A673 (cell line): Measurements from ENCODE around the gene ADAMTS10. TPM values are rescaled to one million over a fixed set of nuclear protein-coding genes. Genes with fewer than 3 reads are reported as not detected.

ENCODE experiments used
- BruUV-seq: library from RNA; stranded (reverse); fragments of 400-500 nt; replicated peaks from 2 replicates; lab custom pipeline; 2021; lab: Mats Ljungman, UMichigan
- CTCF ChIA-PET: fragments of 300-600 bp; sonication (Branson Sonifier 250); formaldehyde crosslinking; loops from one replicate; lab custom pipeline; 2022; ENCODE audit warnings: antibody characterized with exemption; lab: Charles Lee
- POLR2A ChIA-PET: fragments of 300-600 bp; sonication (Branson Sonifier 250); formaldehyde crosslinking; loops from one replicate; lab custom pipeline; 2022; ENCODE audit warnings: antibody characterized with exemption; ENCODE audit not compliant: low non-redundant PET; lab: Charles Lee
- DNase-seq: peaks from one replicate; pipeline ENCODE4 v3.0.0-alpha.2; 2015; ENCODE audit warnings: low spot score
- H3K27ac ChIP-seq: fragments of 200-600 bp; sonication (generic); 2 replicates; pipeline ENCODE4 v1.5.1; 2016; ENCODE audit warnings: mixed run types, low read depth, mild to moderate bottlenecking, mixed read lengths, antibody characterized with exemption, low read length; ENCODE audit not compliant: poor library complexity, severe bottlenecking
- H3K27me3 ChIP-seq: fragments of 200-600 bp; sonication (generic); replicated peaks from 2 replicates; pipeline ENCODE4 v1.6.1; 2017; ENCODE audit warnings: mixed run types, low read depth, mild to moderate bottlenecking, mixed read lengths, antibody characterized with exemption, low read length; ENCODE audit not compliant: insufficient read depth, poor library complexity
- H3K36me3 ChIP-seq: fragments of 200-600 bp; sonication (generic); 2 replicates; pipeline ENCODE4 v1.6.1; 2016; ENCODE audit warnings: mixed run types, mild to moderate bottlenecking, mixed read lengths, antibody characterized with exemption, low read length; ENCODE audit not compliant: insufficient read depth, poor library complexity, severe bottlenecking
- H3K4me1 ChIP-seq: fragments of 200-600 bp; sonication (generic); 2 replicates; pipeline ENCODE4 v1.6.1; 2017; ENCODE audit warnings: mixed run types, mild to moderate bottlenecking, mixed read lengths, antibody characterized with exemption, low read length; ENCODE audit not compliant: insufficient read depth, poor library complexity, severe bottlenecking
- H3K4me3 ChIP-seq: fragments of 200-600 bp; sonication (generic); 2 replicates; pipeline ENCODE4 v1.5.1; 2016; ENCODE audit warnings: low read depth, mixed run types, mild to moderate bottlenecking, mixed read lengths, low read length; ENCODE audit not compliant: poor library complexity, severe bottlenecking
- H3K9me3 ChIP-seq: fragments of 200-600 bp; sonication (generic); 2 replicates; pipeline ENCODE4 v1.6.1; 2016; ENCODE audit warnings: mixed run types, low read depth, mild to moderate bottlenecking, mixed read lengths, antibody characterized with exemption, low read length; ENCODE audit not compliant: poor library complexity, severe bottlenecking
- EZH2 ChIP-seq: fragments of 200-600 bp; sonication (generic); IDR thresholded peaks from 2 replicates; pipeline ENCODE4 v1.6.1; 2017; ENCODE audit warnings: borderline replicate concordance, low read depth, mild to moderate bottlenecking, mixed read lengths, antibody characterized with exemption, low read length; ENCODE audit not compliant: poor library complexity, severe bottlenecking
- intact Hi-C: fragments of 100-400 bp; cut with micrococcal nuclease; formaldehyde crosslinking; loops from one replicate; pipeline ENCODE4 v1.10.0; 2022; ENCODE audit not compliant: unreplicated experiment
- total RNA-seq: library from RNA; stranded (reverse); gene quantifications from 2 replicates; pipeline ENCODE4 v1.2.3, GENCODE V29; 2021
- TF ChIP-seq, protein P1 (sequence below): fragments of 300-800, 200-600 bp; sonication (generic); conservative IDR thresholded peaks from 2 replicates; pipeline ENCODE4 v1.5.1; 2017; ENCODE audit warnings: low read depth, mild to moderate bottlenecking, antibody characterized with exemption, low read length, moderate library complexity, mixed read lengths

ADAMTS10 gene
- total RNA-seq, 1 experiment from 2014 or later: 29.5 TPM

DNA sequence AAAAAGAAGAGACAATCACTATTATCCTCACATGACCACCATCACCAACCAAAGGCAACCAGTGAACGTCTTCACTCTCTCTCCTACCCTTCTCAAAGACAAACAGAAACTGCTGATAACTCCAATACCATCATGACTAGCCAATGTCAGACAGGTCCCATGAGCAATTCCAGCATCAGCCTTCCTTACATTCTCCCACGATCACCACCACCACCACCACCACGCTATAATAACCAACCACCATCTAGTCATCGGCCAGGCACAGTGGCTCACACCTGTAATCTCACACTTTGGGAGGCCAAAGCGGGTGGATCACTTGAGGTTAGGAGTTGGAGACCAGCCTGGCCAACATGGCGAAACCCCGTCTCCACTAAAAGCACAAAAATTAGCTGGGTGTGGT lies 37.2 kb downstream of the ADAMTS10 start:
- intact Hi-C loops: no loop called here

DNA sequence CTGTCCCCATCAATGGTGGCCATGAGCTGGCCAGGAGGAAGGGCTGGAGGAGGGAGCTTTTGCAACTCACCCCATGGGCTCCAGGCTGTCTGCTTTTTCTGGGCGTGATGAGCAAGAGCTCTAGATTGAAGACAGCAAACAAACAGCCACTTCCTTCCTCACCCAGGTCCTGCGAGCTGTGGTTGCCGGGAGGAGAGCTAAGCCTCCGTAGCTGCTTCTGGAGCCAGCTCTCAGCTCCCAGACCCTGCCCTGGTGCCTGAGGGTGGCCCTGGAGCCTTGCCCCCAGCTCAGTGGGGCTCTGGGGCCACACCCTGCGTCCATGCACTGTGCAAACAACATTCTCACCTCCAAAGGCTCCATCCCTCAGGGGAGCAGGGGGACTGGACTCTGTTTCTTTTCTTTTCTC lies 39.5 kb downstream of the ADAMTS10 start:
- Histone ChIP-seq H3K27ac (no peak overlapping the region), H3K4me1 (peaks cover 8% of the 10 kb centered on the region), H3K27me3 (no peaks in the 10 kb centered on the region), H3K36me3 (no peaks in the 10 kb centered on the region), H3K9me3 (no peaks in the 10 kb centered on the region), H3K4me3 (no peak overlapping the region)
- CTCF ChIA-PET: interaction anchor here (1.5 kb wide), 1 partner anchor 10 kb away, joined by 3 read pairs; no protein-coding TSS in a partner anchor
- intact Hi-C loops: no loop called here
- DNase-seq: no peak
- POLR2A ChIA-PET: no interaction called here
- TF ChIP-seq, protein P1, sequence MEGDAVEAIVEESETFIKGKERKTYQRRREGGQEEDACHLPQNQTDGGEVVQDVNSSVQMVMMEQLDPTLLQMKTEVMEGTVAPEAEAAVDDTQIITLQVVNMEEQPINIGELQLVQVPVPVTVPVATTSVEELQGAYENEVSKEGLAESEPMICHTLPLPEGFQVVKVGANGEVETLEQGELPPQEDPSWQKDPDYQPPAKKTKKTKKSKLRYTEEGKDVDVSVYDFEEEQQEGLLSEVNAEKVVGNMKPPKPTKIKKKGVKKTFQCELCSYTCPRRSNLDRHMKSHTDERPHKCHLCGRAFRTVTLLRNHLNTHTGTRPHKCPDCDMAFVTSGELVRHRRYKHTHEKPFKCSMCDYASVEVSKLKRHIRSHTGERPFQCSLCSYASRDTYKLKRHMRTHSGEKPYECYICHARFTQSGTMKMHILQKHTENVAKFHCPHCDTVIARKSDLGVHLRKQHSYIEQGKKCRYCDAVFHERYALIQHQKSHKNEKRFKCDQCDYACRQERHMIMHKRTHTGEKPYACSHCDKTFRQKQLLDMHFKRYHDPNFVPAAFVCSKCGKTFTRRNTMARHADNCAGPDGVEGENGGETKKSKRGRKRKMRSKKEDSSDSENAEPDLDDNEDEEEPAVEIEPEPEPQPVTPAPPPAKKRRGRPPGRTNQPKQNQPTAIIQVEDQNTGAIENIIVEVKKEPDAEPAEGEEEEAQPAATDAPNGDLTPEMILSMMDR: no peak
- TF ChIP-seq EZH2: no peak
- no TSS peak for BruUV-seq

More for the DNA sequence above, 37.2 kb downstream of the ADAMTS10 start:
- Histone ChIP-seq H3K27me3 (no peaks in the 10 kb centered on the region), H3K4me1 (peaks cover 10% of the 10 kb centered on the region), H3K4me3 (no peak overlapping the region), H3K27ac (no peak overlapping the region), H3K36me3 (no peaks in the 10 kb centered on the region), H3K9me3 (no peaks in the 10 kb centered on the region)
- BruUV-seq: no TSS peak
- TF ChIP-seq, protein P1: no peak
- TF ChIP-seq EZH2: no peak
- ChIA-PET POLR2A (no interaction called here), CTCF (no interaction called here)
- no peak for DNase-seq

GRCh38 chr19:8569066-8569771 lies 41.3 kb downstream of the ADAMTS10 start:
- no peaks in the 10 kb centered on the region for H3K36me3 ChIP-seq
- TF ChIP-seq EZH2: no peak
- TF ChIP-seq, protein P1: no peak
- no peak for DNase-seq
- no TSS peak for BruUV-seq
- H3K27ac ChIP-seq: no peak overlapping the region
- H3K4me3 ChIP-seq: no peak overlapping the region
- intact Hi-C loops: no loop called here
- H3K9me3 ChIP-seq: no peaks in the 10 kb centered on the region
- no peaks in the 10 kb centered on the region for H3K27me3 ChIP-seq
- CTCF ChIA-PET: interaction anchor here (0.6 kb wide), 2 partner anchors 11 to 35 kb away, joined by 3 read pairs; no protein-coding TSS in a partner anchor
- no peaks in the 10 kb centered on the region for H3K4me1 ChIP-seq
- POLR2A ChIA-PET: interaction anchor here (0.7 kb wide), 1 partner anchor 198 kb away, joined by 4 read pairs; no protein-coding TSS in a partner anchor
